ENCODE measurements around the gene TSEN2. TPM values are rescaled to one million over a fixed set of nuclear protein-coding genes. Genes with fewer than 3 reads are reported as not detected.

The TSEN2 gene
- total RNA-seq, 4 donors from 2014 or later: 20.9 to 47.6 (median 30.1) TPM

DNA sequence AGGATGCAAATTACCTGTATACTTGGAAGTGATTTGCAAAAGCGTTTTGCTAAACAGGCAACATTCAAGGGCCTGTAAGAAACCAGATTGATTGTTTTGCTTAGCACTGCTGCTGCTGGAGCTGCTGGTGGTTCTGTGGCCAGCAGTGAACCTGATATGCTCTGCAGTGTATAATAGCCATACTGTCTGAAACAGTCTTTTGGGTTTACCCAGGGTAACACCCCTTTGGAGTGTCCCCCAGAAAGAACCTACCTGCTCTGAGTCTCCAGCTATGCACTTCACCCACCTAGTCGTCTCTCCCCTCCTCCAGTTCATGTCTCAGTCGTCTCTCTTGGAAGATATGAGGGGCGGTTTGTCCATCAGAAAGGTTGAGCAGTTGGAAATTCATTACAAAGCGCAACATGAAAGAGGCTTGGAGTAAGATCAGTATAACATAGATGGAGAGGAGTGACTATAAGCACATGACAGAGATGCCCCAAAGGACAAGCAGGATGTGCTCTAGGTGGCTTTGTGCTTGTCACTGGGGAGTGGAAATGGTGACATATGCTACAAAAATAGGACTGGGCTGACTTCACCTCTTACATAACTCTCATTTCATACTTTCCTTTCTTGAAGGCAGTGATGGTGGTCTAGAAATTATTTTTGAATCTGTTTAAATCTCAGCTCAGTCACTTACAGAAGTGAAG is 76.4 kb downstream of the TSEN2 start:
- Histone ChIP-seq H3K36me3 (no peaks in the 10 kb centered on the region), H3K9me3 (no peaks in the 10 kb centered on the region), H3K4me1 (peaks cover 13 to 33% (median 27%) of the 10 kb centered on the region in 4 donors), H3K27ac (no peak overlapping the region), H3K27me3 (no peaks in the 10 kb centered on the region), H3K4me3 (no peak overlapping the region)
- 72 to 89% methylated on average over 2 to 5 of the region's 5 CpGs for WGBS, 2 donors (ENCODE audit: low coverage in 1 of 2)
- no peak for DNase-seq
- TF ChIP-seq, protein P1, sequence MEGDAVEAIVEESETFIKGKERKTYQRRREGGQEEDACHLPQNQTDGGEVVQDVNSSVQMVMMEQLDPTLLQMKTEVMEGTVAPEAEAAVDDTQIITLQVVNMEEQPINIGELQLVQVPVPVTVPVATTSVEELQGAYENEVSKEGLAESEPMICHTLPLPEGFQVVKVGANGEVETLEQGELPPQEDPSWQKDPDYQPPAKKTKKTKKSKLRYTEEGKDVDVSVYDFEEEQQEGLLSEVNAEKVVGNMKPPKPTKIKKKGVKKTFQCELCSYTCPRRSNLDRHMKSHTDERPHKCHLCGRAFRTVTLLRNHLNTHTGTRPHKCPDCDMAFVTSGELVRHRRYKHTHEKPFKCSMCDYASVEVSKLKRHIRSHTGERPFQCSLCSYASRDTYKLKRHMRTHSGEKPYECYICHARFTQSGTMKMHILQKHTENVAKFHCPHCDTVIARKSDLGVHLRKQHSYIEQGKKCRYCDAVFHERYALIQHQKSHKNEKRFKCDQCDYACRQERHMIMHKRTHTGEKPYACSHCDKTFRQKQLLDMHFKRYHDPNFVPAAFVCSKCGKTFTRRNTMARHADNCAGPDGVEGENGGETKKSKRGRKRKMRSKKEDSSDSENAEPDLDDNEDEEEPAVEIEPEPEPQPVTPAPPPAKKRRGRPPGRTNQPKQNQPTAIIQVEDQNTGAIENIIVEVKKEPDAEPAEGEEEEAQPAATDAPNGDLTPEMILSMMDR (IDR thresholded peaks at IDR 0.05): no peak
- TF ChIP-seq EP300 (IDR thresholded peaks at IDR 0.05; ENCODE audit: low read depth) (no peak), POLR2AphosphoS5 (IDR thresholded peaks at IDR 0.05) (no peak), POLR2A (IDR thresholded peaks at IDR 0.05) (no peak)
- in situ Hi-C loops (cut with MboI; ENCODE audit: low pct_ligation_motif_present in 1 of 4, low pct_unique_long_range_greater_than_20kb in 1 of 4, low sequenced_read_pairs in 3 of 4): loop anchor here in 1 of 4 donors (25.0 kb wide), 1 partner anchor 152 kb away; no protein-coding TSS in a partner anchor
- intact Hi-C loops (cut with DNase I; ENCODE audit: low total_unique reads): no loop called here

DNA sequence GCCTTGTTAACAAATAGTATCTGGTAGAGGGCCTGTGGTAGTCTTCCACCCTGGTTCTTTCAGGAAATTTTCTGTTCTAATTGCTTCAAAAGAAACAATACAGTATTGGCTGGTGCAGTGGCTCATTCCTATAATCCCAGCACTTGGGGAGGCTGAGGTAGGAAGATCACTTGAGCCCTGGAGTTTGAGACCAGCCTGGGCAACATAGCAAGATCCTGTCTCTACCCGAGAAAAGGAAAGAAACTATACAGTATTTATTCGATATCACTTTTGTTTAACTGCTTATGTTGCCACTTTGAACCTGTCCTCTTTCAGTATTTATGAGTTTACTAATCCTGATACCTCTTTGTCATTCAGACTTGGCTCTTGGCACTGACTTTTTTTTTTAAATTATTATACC is 77.1 kb downstream of the TSEN2 start:
- TF ChIP-seq POLR2AphosphoS5 (IDR thresholded peaks at IDR 0.05): no peak
- TF ChIP-seq EP300 (IDR thresholded peaks at IDR 0.05; ENCODE audit: low read depth): no peak
- no peak for TF ChIP-seq POLR2A (IDR thresholded peaks at IDR 0.05)
- TF ChIP-seq, protein P1 (IDR thresholded peaks at IDR 0.05): no peak
- WGBS, 2 donors (ENCODE audit: low coverage in 1 of 2): 46 to 54% methylated on average over 2 of the region's 2 CpGs
- H3K4me1 ChIP-seq: peaks cover 13 to 26% (median 22%) of the 10 kb centered on the region in 4 donors
- peaks cover 0 to 1% (median 0%) of the 10 kb centered on the region in 4 donors for H3K36me3 ChIP-seq
- H3K27ac ChIP-seq: no peak overlapping the region
- intact Hi-C loops (cut with DNase I; ENCODE audit: low total_unique reads): no loop called here
- no peaks in the 10 kb centered on the region for H3K27me3 ChIP-seq
- in situ Hi-C loops (cut with MboI; ENCODE audit: low pct_ligation_motif_present in 1 of 4, low pct_unique_long_range_greater_than_20kb in 1 of 4, low sequenced_read_pairs in 3 of 4): loop anchor here in 1 of 4 donors (25.0 kb wide), 1 partner anchor 151 kb away; no protein-coding TSS in a partner anchor
- H3K9me3 ChIP-seq: no peaks in the 10 kb centered on the region
- no peak for DNase-seq
- H3K4me3 ChIP-seq: no peak overlapping the region

DNA sequence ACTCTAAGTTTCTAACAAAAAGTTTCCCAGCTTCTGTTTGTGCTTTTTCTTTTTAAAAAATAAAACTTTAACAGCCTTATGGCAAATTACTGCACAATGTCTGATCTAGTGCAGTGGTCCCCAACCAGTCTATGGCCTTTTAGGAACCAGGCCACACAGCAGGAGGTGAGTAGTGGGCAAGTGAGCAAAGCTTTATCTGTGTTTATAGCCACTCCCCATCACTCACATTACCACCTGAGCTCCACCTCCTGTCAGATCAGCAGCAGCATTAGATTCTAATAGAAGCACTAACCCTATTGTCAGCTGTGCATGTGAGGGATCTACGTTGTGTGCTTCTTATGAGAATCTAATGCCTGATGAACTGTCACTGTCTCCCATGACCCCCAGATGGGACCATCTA is 78.2 kb downstream of the TSEN2 start:
- Histone ChIP-seq H3K9me3 (no peaks in the 10 kb centered on the region), H3K27ac (no peak overlapping the region), H3K4me3 (no peak overlapping the region), H3K27me3 (no peaks in the 10 kb centered on the region), H3K36me3 (peaks cover 0 to 3% (median 0%) of the 10 kb centered on the region in 4 donors), H3K4me1 (peaks cover 13 to 25% (median 21%) of the 10 kb centered on the region in 4 donors)
- intact Hi-C loops (cut with DNase I; ENCODE audit: low total_unique reads) (no loop called here), in situ Hi-C loops (cut with MboI; ENCODE audit: low pct_ligation_motif_present in 1 of 4, low pct_unique_long_range_greater_than_20kb in 1 of 4, low sequenced_read_pairs in 3 of 4) (loop anchor here in 1 of 4 donors (25.0 kb wide), 1 partner anchor 150 kb away; no protein-coding TSS in a partner anchor)
- WGBS, 2 donors (ENCODE audit: low coverage in 1 of 2): 86% methylated on average over 1 of the region's 1 CpG; no CpG with 5 or more reads in 1 of the 2 donors
- TF ChIP-seq EP300 (IDR thresholded peaks at IDR 0.05; ENCODE audit: low read depth) (no peak), POLR2AphosphoS5 (IDR thresholded peaks at IDR 0.05) (no peak)
- DNase-seq: no peak

GRCh38 chr3:12566976-12567375 is 82.7 kb downstream of the TSEN2 start:
- in situ Hi-C loops (cut with MboI; ENCODE audit: low pct_ligation_motif_present in 1 of 4, low pct_unique_long_range_greater_than_20kb in 1 of 4, low sequenced_read_pairs in 3 of 4) (loop anchor here in 1 of 4 donors (25.0 kb wide), 1 partner anchor 145 kb away; no protein-coding TSS in a partner anchor), intact Hi-C loops (cut with DNase I; ENCODE audit: low total_unique reads) (no loop called here)
- TF ChIP-seq POLR2A (IDR thresholded peaks at IDR 0.05): no peak
- TF ChIP-seq, protein P1 (IDR thresholded peaks at IDR 0.05): no peak
- no peak for TF ChIP-seq POLR2AphosphoS5 (IDR thresholded peaks at IDR 0.05)
- no peak for TF ChIP-seq EP300 (IDR thresholded peaks at IDR 0.05; ENCODE audit: low read depth)

More at GRCh38 chr3:12566976-12567375, 82.7 kb downstream of the TSEN2 start:
- Histone ChIP-seq H3K27me3 (no peaks in the 10 kb centered on the region), H3K4me1 (peaks cover 0 to 3% (median 0%) of the 10 kb centered on the region in 4 donors), H3K27ac (no peak overlapping the region), H3K4me3 (no peak overlapping the region), H3K36me3 (peaks cover 0 to 25% (median 7%) of the 10 kb centered on the region in 4 donors), H3K9me3 (no peaks in the 10 kb centered on the region)
- DNase-seq: no peak

Data from transverse colon (tissue), 4 donors.